Parathyroid adenoma (tissue), 2 donors: ENCODE measurements around the gene PRRT1.

Experiments used
- H2AFZ ChIP-seq: fragments of 300-600 bp; sonication (generic); one replicate; pipeline ENCODE4 v1.7.0; 2017; ENCODE audit warnings: antibody characterized with exemption, mild to moderate bottlenecking
- H3K27ac ChIP-seq: fragments of 300-600 bp; sonication (generic); one replicate; pipeline ENCODE4 v1.7.0; 2017
- H3K27me3 ChIP-seq: fragments of 300-600 bp; sonication (generic); one replicate; pipeline ENCODE4 v1.7.0; 2017; ENCODE audit warnings: low read length; ENCODE audit not compliant: control insufficient read depth, insufficient read depth
- H3K36me3 ChIP-seq: fragments of 300-600 bp; sonication (generic); one replicate; pipeline ENCODE4 v1.7.0; 2017; ENCODE audit warnings: low read length; ENCODE audit not compliant: control insufficient read depth, insufficient read depth
- H3K4me1 ChIP-seq: fragments of 300-600 bp; sonication (generic); one replicate; pipeline ENCODE4 v1.7.0; 2017; ENCODE audit warnings: control low read depth
- H3K4me2 ChIP-seq: fragments of 300-600 bp; sonication (generic); one replicate; pipeline ENCODE4 v1.7.0; 2017; ENCODE audit warnings: low read length
- H3K4me3 ChIP-seq: fragments of 300-600 bp; sonication (generic); one replicate; pipeline ENCODE4 v1.7.0; 2017; ENCODE audit warnings: low read depth, low read length
- H3K79me2 ChIP-seq: fragments of 300-600 bp; sonication (generic); one replicate; pipeline ENCODE4 v1.7.0; 2017; ENCODE audit warnings: control low read depth
- H3K9ac ChIP-seq: fragments of 300-600 bp; sonication (generic); one replicate; pipeline ENCODE4 v1.7.0; 2017; ENCODE audit warnings: mild to moderate bottlenecking
- H3K9me3 ChIP-seq: fragments of 300-600 bp; sonication (generic); one replicate; pipeline ENCODE4 v1.7.0; 2017; ENCODE audit warnings: low read length; ENCODE audit not compliant: control insufficient read depth
- TF ChIP-seq, protein P1 (sequence below): fragments of 300-600 bp; sonication (generic); IDR thresholded peaks from one replicate; pipeline ENCODE4 v1.7.0; 2017; ENCODE audit warnings: antibody characterized with exemption, mild to moderate bottlenecking
- donor health status: primary hyperparathyroidism.

PRRT1 gene

GRCh38 chr6:32153564-32154513 is 2.1 kb upstream of the PRRT1 start, which contains the start of gene PPT2:
PPT2 (plus strand) TSS chr6:32154141; CDS start chr6:32154595, 454 bp downstream.
- Histone ChIP-seq H3K79me2 (peaks cover 9% of the 10 kb centered on the region), H3K9ac (peak within 1 kb of the TSS; percentile 50), H3K4me2 (peak within 1 kb of the TSS; percentile 88), H3K4me1 (peaks cover 15% of the 10 kb centered on the region), H3K9me3 (no peaks in the 10 kb centered on the region), H3K4me3 (peak within 1 kb of the TSS; percentile 80), H3K27ac (peak within 1 kb of the TSS; percentile 98), H3K27me3 (no peaks in the 10 kb centered on the region), H2AFZ (peak within 1 kb of the TSS; percentile 77), H3K36me3 (no peaks in the 10 kb centered on the region)
- TF ChIP-seq, protein P1, sequence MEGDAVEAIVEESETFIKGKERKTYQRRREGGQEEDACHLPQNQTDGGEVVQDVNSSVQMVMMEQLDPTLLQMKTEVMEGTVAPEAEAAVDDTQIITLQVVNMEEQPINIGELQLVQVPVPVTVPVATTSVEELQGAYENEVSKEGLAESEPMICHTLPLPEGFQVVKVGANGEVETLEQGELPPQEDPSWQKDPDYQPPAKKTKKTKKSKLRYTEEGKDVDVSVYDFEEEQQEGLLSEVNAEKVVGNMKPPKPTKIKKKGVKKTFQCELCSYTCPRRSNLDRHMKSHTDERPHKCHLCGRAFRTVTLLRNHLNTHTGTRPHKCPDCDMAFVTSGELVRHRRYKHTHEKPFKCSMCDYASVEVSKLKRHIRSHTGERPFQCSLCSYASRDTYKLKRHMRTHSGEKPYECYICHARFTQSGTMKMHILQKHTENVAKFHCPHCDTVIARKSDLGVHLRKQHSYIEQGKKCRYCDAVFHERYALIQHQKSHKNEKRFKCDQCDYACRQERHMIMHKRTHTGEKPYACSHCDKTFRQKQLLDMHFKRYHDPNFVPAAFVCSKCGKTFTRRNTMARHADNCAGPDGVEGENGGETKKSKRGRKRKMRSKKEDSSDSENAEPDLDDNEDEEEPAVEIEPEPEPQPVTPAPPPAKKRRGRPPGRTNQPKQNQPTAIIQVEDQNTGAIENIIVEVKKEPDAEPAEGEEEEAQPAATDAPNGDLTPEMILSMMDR: peak; percentile 34

- H3K4me1 ChIP-seq: peaks cover 15% of the 10 kb centered on the region
- H3K4me3 ChIP-seq: peak overlapping the region; percentile 80
- TF ChIP-seq, protein P1: no peak
Observed at GRCh38 chr6:32152769-32153563, 1.2 kb upstream of the PRRT1 start.

DNA sequence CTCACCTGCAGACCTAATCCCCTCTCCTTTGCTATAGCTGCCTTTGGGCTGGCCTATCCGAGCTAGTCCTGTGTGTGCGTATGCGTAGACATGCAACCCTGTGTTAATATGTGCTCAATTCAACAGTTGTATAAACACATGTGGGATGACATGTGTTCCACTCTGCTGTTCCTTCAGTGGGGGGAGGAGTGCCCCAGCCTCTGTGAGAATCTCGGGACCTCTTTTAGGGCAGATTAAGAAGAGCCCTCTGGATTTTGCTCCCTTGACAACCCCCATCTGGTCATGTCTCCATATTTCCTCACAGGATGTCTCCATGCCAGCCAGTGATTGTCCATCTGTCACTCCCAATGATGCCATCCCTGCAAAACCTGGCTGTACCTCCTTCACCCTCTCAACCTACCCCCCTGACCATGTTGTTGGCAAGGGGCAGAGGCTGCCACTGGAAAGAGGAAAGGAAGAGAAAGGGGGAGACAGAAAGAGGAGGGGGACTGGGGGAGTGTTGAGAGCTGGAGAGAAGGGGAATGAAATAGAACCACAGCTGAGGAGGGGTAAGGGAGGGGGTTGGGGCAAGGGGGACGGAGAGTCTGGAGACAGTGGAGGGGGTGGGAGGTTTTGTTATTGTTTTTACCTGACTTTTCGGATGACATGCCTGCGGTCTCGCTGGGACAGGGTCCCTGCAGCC is 417 bp downstream of the PRRT1 start:
- Histone ChIP-seq H3K79me2 (peaks cover 9% of the 10 kb centered on the region), H3K4me1 (peaks cover 15% of the 10 kb centered on the region), H2AFZ (peak overlapping the region; percentile 80), H3K9me3 (no peaks in the 10 kb centered on the region), H3K27ac (peak overlapping the region; percentile 39), H3K36me3 (no peaks in the 10 kb centered on the region), H3K4me2 (peak overlapping the region; percentile 46), H3K4me3 (peak overlapping the region; percentile 36), H3K27me3 (no peaks in the 10 kb centered on the region), H3K9ac (no peak overlapping the region)
- TF ChIP-seq, protein P1: no peak

More at GRCh38 chr6:32152769-32153563, 1.2 kb upstream of the PRRT1 start:
- Histone ChIP-seq H3K27ac (peak overlapping the region; percentile 98), H3K27me3 (no peaks in the 10 kb centered on the region), H3K36me3 (no peaks in the 10 kb centered on the region), H3K4me2 (peak overlapping the region; percentile 88), H3K9me3 (no peaks in the 10 kb centered on the region), H3K79me2 (peaks cover 9% of the 10 kb centered on the region), H3K9ac (peak overlapping the region; percentile 50), H2AFZ (peak overlapping the region; percentile 77)

DNA sequence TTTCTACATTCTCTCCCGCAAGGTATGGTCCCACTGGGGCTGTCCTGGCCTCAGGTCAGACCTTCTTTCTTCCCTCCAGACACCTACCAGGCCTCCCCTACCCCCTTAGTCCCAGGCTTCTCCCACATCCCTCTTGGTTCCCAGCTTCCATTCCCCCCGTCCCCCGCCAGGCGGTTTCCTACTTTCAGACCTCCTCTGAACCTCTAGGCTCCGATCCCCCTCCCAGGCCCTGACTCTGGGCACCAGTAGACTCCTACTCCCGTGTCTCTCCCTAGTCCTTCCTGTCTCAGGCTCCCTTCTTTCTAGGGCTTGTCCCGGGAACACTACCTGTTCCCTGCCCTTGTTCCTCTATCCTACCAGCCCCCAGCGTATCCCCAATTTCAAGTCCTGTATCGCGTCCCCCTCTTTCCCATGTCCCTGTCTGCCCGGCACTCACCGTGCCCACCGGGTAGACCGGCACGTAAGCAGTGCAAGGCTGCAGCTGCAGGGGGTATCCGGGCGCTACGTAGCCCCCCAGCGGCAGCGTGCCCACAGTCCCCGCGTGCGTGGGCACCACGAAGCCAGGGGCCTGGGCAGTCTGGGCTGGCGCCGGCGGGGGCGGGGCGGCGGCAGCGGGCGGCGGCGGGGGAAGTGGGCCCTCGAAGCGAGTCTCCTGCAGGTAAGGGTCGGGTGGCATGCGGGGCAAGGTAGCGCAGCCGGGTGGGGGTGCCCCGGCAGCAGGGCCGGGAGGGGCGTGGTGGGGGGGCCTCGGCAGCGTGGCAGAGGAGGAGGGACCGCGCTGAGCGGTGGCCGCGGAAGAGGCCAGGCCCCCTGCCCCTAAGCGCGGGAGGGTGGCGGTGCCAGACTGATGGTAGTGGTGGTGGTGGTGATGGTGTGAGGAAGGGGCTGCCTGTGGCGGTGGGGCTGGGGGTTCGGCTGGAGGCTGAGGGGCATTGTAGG is 1.5 kb downstream of the PRRT1 start:
- Histone ChIP-seq H3K27me3 (no peaks in the 10 kb centered on the region), H3K27ac (no peak overlapping the region), H3K9me3 (no peaks in the 10 kb centered on the region), H3K9ac (no peak overlapping the region), H3K79me2 (peaks cover 9% of the 10 kb centered on the region), H3K4me3 (no peak overlapping the region), H3K36me3 (no peaks in the 10 kb centered on the region), H3K4me2 (no peak overlapping the region), H3K4me1 (peaks cover 15% of the 10 kb centered on the region), H2AFZ (no peak overlapping the region)
- TF ChIP-seq, protein P1: no peak
